GM18526 (cell line): Measurements from ENCODE around the gene SRGN.

Experiments used
- POLR2A ChIP-seq: IDR thresholded peaks from 3 replicates; pipeline ENCODE4 v1.6.1; 2011; ENCODE audit not compliant: insufficient read length; ENCODE audit errors: extremely low read depth

Gene SRGN

DNA sequence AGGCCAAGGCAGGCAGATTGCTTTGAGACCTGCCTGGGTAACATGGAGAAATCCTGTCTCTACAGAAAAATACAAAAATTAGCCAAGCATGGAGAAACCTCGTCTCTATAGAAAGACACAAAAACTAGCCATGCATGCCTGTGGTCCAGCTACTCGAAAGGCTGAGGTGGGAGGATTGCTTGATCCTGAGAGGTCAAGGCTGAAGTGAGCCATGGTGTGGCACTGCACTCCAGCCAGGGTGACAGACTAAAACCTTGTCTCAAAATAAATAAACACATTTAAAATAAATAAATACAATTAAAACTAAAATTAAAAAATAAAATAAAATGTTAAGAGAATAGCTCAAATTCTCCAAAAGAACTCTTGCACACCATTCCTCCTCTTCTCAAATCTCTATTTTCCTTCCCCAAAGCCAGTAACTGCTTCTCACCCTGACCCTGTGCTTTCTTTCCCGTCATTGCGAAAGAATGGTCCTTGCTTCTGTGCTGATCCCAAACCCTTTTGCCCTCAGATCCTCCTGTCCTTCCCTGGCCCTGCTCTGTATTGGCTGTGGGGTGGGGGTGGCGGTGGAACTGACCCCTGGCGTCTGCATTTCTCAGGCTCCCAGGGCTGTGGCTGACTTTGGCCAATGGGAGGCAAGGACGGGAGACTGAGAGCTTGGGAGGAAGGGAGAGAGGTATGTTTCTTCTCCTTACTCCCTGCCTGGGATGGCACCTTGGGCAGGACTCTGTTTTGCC lies 12.4 kb downstream of the SRGN start:
- TF ChIP-seq POLR2A: no peak

DNA sequence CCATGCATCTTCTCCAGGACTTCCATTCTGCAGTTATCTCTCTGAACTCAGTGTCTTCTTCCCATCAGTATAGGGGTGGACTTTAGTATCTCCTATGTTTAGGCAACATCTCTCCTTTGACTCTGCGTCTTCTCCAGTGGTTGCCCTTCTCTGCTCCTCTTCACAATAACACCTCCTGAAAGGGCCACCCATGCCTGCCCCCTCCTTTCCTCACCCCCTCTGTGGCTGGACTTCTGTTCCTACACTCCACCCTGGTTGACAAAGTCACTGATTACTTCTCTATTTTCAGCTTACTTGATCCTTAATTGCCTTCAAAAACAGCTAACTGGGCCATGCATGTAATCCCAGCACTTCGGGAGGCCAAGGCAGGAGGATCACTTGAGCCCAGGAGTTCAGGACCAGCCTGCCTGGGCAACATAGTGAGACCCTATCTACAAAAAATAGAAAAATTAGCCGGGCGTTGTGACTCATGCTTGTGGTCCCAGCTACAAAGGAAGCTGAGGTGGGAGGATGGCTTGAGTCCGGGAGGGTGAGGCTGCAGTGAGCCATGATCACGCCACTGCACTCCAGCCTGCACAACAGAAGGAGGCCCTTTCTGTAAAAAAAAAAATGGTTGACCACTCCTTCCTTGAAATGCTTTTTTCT lies 13.7 kb downstream of the SRGN start:
- no peak for TF ChIP-seq POLR2A

DNA sequence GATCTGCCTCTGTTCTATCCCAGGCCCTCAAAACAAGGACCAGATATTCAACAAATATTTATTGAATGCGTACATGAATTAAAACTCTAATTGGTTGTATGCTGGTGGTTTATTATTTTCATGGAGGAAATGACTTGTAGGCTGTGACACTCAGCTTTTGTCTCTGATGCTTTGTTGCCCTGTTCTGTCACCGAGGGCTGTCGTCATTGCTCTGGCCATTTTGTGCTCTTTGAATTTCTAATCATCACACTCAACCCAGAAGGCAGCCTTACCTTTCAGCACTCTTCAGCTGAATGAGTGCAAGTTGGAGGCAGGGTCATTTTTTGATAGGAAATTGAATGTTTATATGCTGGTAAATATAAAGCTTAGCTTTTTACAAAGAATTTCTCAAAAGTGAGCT lies 14.5 kb downstream of the SRGN start:
- no peak for TF ChIP-seq POLR2A

DNA sequence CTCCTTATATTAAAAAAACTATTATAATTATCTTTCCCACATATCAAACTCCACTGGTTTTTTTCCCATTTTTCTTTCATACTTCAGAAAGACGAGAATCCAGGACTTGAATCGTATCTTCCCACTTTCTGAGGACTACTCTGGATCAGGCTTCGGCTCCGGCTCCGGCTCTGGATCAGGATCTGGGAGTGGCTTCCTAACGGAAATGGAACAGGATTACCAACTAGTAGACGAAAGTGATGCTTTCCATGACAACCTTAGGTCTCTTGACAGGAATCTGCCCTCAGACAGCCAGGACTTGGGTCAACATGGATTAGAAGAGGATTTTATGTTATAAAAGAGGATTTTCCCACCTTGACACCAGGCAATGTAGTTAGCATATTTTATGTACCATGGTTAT lies 15.9 kb downstream of the SRGN start:
- TF ChIP-seq POLR2A: no peak

DNA sequence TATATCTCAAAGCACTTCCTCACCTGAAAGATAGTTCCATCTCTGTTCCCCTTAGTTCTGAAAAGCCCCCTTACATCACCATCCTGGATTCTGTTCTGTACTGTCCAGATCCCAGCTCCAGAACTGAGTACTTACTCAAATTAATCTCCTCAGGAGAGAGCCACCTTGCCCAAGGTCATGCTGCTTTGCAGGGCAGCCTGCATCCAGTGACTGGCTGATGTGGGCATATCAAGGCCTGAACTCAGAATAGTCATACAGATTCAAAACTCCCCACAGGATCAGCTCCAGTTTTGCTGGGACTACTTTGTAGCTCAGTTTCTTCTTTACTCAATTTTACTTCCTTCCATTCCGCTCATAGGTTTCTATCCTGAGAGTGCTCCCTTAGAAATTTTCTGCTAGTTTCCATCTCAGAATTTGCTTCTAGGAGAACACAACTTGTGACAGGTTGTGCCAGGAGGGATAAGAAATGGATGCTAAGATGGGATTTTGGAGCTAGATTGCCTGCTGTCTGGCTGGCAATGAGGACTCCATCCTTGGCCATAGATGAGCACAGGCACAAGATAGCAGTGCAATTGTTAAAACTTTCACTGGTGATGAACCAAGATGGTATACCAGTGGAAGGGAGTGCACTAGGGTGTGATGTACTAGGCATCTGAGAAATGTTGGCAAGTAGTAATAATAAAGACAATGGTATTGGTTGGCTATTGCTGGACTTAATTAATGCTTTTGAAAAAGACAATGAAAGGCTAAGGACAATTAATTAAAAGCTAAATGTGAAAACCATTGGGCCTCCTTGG lies 17.3 kb downstream of the SRGN start:
- TF ChIP-seq POLR2A: peak; percentile 8

DNA sequence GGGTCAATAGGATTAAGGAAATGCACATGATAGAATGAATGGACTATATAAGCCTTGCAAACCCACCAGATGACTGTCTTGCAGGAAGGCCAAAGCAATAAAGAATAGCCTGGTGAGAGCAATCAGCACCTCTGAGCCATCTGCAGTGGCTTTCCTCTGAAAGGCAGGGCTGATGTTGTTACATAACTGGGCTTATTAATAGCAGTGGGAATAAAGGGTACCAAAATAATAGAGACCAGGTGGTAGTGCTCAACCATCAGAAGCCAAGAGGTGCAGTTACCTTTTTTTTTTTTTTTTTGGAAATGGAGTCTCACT lies 19.2 kb downstream of the SRGN start:
- TF ChIP-seq POLR2A: no peak

DNA sequence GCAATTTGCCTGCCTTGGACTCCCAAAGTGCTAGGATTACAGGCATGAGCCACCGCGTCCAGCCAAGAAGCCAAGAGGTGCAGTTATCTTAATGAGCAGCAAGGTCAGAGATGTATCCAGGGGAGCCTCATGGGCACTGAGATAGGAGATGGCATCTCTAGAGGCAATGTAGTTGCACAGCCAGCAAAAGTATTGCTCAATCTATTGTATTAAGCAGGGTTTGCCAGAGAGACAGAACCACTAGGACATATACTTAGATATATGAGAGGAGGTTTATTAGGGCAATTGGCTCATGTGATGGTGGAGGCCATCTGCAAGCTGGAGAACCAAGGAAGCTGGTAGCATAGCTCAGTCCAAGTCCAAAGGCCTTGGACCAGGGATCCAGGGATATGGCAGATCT lies 19.8 kb downstream of the SRGN start:
- TF ChIP-seq POLR2A: no peak

DNA sequence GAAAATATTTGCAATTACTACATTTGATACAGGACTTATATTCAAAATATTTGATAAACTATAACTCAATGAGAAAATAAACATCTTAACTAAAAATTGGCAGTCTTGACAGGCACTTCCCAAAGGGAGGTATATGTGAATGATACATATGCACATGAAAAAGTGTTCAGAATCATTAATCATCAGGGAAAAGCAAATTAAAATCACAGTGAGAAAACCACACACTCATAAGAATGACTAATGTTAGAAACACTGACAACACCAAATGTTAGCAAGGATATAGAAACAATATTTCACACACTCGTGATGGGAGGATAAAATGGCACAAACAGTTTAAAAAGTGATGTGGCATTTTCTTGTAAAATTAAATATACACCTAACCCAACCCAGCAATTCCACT lies 32.0 kb downstream of the SRGN start:
- no peak for TF ChIP-seq POLR2A

DNA sequence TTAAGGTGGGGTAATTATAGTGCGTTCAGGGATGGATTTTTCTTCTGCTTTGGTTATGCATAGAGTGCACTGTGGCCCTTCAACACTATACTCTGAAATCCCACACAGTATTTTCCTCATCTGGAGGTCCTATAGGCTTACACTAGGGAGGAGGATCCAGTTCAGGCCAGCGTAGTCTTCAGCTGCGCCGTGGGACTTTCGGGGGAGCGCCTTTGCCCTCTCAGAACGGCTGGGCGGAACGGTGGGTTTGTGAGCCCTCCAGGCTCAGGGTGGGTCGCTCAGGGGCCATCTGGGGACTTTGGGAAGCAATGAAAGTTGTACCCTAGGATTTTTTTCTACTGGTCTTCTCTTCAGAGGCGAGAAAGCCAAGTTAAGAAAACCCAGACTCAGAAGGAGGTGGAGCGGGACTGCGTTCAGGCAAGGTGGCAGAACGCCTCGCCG lies 35.4 kb downstream of the SRGN start:
- TF ChIP-seq POLR2A: no peak

DNA sequence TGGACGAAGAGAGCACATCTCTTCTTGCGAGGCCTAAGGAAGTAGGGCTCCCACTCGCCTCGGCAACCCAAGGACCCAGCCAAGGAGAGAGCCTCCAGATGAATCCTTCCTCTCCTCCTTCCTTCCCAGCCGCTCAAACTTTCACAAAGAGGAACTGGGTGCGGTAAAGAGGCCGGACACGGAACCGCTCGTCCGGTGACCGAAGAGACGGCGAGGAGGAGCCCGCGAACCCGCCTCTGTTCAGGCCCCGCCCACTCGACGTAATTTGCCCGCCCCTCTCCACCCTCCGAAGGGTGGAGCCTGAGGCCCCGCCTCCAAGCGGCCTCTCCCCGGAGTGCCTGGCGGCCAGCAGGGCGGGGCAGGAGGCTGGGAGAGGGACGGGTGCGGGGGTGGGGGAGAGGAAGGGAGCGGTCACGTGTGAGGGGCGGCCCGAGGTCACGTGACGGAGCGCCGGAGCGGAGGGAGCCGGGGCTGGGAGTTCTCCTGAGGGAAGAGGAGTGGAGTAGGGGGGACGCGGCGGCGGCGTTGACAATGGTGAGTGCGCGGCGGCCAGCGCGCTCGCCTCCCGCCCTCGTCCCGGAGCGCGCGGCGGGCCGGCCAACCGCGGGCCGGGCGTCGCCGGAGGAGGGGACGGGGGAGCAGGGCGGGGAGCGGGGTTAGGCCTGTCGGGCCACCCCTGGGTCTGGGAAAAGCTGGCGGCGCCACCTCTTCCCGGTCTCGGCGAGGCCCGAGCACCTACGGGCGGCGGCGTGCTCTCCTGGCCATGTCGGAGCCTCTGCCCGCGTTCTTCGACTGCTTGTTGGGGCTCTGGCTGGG lies 36.1 kb downstream of the SRGN start, which contains the start of gene VPS26A:
Gene VPS26A, plus strand, starts transcription at position 432 of the 816 bp plus-strand sequence. Its CDS starts 100 bp downstream, at position 532.
- peak; percentile 88 for TF ChIP-seq POLR2A

DNA sequence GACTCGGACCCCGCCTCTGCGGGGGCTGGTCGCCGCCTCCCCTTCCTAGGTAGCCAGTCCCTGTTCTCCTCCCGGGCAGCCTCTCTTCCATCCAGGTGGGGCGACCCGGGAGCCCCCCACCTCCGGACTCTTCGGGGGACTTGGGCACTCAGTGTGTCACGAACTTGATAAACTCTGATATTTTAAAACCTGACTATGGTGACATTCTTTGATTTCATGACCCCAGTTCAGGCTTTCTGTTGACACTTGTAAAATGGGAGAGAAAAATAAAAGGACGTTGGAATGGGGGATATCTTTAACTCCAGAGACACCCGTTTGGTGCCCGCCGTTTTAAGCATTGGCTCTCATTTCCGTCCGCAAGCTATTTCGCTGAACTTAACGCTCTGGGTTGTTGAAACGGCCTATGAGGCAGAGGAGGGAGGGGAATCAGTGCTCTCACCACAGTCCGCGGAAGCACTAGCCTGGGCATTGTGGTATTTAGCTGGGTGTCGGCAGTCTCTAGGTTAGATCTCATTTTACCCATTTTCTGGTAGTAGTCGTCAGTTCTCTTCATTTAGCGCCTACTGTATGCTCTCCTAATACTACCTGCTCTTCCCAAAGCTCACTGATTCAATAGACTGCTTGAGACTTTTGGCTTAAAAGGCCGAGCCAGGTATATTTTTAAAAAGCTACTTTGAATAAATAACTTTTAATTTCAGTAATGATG lies 36.8 kb downstream of the SRGN start:
- no peak for TF ChIP-seq POLR2A

DNA sequence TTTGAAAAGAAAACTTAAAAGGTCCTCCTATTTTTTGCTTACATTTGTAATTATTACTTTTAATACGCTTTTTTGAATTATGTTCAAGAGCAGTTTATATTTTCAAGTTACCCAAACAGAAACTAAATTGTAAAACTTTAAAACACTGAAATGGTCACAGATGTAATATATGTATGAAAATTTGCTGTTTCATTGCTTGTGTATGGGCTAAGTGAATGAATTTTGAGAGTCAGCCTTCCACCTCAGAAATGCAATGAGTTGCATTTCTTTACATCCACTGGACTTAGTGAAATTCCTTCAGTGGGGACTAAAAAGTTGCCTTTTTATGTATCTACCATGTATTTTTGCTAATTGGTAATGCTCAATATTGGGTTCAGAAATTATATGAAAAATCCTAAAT lies 37.7 kb downstream of the SRGN start:
- no peak for TF ChIP-seq POLR2A

DNA sequence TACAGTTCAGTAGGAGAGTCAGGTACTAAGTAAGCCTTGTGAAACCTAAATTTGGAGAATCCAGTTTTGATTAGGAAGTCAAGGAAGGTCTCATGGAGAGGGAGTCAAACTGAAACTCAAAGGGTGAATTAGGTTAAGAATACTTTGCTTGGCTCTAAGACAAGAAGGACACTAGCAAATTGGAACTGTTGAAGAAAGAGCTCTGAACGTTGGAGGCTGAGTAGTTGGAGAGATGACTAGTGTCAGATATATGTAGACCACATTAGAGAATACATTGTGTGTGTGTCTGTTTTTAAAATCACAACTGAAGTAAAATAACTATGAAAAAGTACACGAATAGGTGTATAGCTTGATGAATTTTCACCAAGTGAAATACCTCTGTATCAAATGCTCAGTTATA lies 42.3 kb downstream of the SRGN start:
- no peak for TF ChIP-seq POLR2A

DNA sequence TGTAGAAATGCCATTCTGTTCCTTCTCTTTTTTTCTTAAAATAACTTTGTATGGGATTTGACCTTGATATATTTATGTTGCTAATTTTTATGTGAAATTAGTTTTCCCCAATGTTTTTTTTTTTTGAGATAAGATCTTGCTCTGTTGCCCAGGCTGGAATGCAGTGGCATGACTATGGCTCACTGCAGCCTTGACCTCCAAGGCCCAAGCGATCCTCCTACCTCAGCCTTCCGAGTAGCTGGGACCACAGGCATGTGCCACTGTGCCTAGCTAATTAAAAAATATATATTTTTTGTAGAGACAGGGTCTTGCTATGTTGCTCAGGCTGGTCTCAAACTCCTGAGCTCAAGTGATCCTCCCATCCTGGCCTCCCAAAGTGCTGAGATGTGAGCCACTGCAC lies 52.1 kb downstream of the SRGN start:
- TF ChIP-seq POLR2A: no peak

DNA sequence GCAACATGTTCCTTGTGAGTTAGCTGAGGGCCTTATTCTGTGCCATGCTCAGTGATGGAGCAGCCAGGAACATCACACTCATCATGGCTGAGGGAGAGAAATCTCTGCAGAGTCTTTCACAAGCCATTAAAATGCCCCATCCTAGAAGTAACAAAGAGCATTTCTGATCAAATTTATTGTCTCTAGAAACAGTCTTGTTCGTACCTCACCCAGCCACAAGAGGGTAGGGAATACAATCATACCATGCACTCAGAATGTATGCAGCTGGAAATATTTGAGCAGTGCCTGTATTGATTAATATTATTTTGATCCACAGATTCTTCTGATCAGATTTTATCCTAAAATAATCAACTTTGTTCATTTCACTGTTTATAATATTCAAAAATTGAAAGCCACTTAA lies 53.4 kb downstream of the SRGN start:
- no peak for TF ChIP-seq POLR2A

DNA sequence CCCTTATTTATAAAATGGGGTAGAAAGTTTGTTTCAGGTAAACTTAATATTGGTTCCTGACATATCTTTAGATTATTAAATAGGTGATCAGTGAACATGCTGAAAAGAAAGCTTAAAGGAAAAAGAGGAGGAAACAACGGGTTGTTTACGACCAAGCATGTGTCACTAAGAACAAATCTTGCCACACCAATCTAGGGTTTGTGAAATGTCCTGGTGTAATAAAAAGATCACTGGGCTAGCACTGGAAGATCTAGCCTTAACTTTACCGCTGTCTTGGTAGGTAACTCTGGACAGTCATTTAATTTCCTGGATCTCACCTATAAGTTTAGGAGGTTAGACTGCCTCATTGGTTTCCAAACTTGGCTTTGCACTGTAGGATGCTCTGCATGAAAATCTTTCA lies 55.1 kb downstream of the SRGN start:
- no peak for TF ChIP-seq POLR2A
